GM18502 (cell line): ENCODE measurements around the gene GPR183.

Source experiments
- ATAC-seq: cut with Tn5 transposase; IDR thresholded peaks from one replicate; pipeline ENCODE4 v1.9.1; 2021; ENCODE audit warnings: mild to moderate bottlenecking; ENCODE audit not compliant: unreplicated experiment, poor library complexity

GPR183 gene

DNA sequence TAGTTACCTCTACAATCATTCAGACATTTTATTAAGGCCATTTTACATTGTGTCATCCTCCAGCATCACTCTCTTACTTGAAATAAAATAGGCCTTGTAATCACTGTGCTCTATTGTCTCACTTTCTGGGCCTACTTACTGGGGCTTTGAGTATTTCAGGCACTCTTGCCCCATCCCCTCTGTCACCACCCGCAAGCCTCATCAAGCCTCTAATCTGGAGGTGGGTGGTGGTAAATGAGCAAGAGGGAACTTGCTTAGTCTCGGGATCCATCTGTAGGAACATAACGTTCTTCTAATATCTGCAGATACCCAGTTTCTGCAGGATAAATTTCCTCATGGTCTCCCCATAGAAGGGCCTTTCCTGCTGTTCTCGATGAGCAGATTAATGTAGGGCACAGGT lies 29.6 kb downstream of the GPR183 start:
- no peak for ATAC-seq

DNA sequence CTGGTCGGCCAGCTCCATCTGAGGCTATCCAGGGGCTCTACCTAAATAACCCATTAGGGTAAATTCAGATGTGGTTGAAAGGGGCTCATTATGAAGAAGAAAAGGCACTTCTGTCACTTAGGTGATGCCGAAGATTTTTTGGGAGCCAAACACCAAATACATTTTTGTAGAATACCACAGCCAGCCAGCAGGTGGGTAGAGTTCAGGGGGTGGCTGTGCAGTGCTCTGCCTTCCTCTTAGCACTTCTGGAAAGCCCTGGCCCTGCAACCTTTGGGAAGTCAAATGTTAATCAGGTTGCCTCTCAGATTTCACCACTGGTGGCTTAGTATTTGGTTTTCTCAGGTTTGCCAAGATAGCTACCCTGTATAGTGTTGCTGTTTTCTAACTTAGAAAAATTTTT lies 30.5 kb downstream of the GPR183 start:
- ATAC-seq, result no peak

DNA sequence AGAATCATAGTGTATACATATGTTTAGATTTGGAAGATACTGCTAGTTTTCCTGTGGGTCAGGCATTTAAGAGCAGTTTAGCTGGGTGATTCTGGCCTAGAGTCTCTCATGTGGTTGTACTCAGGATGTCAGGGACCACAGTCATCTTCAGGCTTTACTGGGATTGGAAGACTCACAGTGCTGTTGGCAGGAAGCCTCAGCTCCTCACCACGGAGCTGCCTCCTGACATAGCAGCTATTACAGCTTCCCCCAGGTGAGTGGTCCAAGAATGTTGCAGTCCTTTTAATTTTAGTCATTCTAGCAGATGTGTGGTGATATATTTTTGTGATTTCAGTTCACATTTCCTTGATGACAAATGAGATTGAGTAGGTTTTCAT lies 32.1 kb downstream of the GPR183 start:
- peak; percentile 54 for ATAC-seq

DNA sequence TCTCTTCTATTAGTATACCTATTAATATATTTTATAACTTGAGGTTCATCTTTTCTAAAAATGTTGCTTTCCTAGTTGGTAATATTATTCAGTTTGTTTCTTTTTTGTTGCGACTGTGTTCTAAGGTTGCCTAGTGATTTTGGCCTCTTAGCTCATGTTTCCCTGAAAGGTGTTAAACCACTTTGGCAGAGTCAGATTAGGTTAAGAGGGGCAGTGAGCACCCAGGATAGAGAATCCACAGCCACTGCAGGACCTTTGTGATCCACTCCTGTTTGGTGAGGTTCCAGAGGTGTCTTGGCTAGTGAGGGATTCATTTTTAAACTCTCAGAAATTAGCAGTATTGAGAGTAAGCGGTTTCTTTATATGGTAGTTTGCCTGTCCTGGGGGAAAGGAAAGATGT lies 34.1 kb downstream of the GPR183 start:
- ATAC-seq, result no peak

DNA sequence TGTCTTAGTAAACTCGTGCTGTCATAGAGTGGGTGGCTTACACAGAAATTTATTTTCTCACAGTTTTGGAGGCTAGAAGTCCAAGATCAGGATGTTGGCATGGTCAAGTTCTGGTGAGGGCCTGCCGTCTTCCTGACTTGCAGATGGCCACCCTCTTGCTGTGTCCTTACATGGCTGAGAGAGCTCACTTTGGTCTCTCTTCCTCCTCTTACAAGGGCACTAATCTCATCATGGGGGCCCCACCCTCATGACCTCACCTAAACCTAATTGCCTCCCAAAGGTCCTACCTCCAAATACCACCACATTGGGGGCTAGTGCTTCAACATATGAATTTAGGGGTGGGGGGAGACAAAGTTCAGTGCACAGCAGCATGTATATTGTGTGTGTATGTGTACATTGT lies 34.7 kb downstream of the GPR183 start:
- no peak for ATAC-seq

DNA sequence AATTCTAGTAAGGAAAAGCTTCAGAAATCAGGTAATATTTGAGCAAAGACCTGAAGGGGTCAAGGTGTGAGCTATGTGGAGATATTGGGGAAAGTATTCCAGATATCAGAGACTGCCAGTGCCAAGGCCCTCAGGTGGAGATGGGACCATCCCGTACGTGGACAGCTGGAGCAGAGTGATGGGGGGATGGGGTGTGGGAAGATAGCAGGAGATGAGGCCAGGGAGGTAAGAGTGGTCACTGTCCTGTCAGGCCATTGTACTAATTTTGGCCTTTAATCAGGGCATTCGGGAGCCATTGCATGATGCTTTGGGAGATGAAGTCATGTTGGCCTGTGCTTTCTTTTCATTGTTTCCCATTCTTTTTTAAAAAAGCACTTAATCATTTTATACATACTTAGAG lies 36.0 kb downstream of the GPR183 start:
- no peak for ATAC-seq

DNA sequence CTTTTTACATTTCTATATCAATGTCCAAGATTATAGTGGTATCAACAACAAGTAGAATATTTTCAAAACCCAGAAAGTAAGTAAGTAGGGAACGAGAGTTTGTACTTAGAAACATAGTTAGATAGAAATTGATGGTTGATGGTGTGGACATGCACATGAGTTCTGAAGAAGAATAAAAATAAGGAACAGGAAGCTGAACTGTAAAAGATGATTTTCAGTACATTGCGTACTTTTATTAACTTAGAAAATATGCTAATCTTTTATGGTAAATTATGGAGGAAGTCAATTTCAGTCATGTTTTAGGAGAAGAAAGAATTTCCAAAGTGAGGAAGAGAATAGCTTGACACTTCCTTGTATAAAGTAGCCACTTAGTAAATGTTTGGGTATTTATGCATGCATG lies 36.7 kb downstream of the GPR183 start:
- ATAC-seq, result no peak

DNA sequence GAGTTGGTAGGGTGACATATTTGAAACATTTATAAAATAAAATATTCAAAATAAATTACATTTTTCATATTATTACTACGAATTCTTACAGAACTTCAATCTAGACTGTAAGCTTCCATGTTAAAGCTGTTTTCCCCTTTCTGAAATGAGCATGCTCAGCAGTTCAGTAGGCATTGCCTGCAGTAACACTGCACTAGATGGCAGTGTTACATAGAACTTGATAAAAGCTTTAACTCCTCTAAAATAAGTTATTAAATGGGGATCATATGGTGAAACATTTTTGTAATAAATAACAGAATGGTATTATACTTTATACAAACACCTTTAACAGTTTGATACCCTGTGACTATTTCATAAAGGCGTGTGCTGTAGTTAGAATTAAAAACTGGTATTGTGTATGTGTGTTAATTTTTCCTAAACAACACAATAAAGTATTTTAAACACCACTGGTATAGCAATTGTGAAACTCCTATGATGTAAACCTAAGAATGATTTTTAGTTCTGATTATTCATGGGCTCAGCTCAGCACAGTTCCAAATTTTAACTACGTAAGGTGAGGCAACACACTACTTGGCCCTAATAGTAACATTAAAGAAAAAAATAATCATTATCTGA lies 37.5 kb downstream of the GPR183 start:
- ATAC-seq, result peak; percentile 84

DNA sequence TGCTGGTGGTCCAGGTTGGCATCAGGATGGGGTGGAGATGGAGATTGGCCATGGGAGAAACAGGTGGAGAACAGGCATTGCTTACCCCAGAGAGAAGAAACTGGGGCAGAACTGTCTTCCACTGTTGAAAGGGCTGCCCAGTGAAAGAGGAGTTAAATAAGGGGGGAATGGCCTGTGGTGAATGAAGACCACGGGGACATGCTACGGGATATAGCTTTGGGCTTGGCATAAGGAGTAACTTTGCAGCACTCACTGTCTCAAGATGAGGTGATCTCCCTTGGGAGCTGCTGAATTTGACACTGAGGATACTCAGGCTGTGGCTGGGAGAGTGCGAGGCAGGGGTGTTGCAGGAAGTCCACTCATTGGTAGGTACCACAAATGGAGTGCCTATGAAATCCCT lies 38.4 kb downstream of the GPR183 start:
- ATAC-seq, result no peak

DNA sequence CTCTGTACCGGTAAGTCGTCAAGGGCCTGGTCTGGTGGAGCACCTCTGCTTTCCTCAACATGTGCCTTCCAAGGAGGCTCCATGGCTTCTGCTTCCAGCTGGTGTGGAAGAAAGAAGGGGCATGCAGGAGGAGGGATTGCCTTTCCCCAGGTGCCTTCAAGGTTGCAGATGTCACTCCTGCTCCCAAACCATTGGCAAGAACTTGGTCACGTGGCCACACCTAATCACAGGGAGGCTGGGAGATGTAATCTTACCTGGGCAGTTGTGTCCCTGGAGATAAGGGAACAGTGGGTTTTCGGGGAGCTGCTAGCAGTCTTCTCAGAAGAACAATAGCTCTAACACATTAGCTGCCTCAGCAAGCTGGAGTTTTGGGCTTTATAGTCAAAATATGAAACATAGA lies 39.3 kb downstream of the GPR183 start:
- ATAC-seq, result no peak

DNA sequence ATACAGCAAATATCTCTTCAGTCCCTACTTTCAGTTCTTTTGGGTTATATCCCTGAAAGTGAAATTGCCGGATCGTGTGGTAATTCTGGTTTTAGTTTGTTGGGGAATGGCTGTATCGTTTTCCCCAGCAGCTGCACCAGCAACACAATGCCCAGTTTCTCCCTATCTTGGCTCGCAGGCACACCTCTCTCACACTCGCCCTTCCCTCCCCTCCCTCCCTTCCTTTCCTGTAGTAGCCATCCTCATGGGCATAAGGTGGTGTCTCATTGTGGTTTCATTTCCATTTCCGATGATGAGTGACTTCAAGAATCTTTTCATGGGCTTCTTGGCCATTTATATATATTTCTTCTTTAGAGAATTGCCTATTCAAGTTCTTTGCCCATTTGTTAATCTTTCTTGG lies 40.4 kb downstream of the GPR183 start:
- no peak for ATAC-seq

DNA sequence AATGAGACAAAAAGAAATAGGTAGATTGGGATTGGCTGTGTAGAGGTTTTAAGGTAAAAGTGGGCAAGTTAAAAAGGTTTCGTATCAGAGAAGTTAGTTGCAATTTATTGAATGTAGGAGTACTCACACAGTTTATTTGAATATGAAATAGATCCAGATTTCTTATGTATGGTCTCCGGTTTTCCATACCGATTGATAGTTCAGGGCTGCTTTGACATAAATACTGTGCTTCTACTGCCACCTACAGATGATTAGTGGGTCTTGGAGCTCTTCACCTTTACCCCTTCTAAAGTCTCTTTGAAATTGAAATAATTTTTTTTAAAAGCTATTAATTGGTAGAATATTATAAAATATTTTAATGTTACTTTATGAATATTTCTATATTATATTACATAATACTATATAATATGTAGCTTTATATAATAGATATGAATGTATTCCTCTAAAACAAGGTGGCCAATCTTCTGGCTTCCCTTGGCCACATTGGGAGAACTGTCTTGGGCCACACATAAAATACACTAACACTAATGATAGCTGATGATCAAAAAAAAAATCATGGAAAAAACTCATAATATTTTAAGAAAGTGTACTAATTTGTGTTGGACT lies 41.3 kb downstream of the GPR183 start:
- ATAC-seq, result no peak

DNA sequence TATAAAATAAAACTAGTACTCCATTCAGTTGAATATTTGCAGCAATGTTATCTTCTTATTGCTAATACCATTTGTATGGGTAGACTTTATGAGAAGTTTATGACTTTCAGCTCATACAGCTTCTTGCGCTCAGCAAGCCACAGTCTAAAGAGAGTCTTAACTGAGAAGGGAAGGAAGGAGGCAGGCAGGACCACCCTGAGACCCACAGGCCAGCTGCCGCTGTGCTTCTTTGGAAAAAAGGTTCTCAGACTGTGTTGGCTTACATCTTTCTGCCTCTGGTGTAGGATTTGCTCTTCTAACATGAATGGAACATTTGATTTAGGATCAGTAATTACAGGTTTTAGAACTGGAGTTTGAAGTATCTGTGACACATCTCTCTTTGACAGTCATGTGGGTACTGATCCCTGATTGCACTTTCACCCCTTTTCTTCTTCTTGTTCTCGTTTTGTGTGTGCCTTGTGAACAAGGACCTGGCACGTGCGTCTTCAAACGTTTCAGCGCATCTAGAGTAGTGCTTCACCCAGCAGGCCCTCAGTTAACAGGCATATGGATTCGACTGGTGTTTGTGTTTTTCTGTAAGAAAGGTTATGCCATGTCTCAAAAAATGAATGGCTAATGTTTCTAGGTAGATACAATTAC lies 41.9 kb downstream of the GPR183 start:
- ATAC-seq, result no peak

DNA sequence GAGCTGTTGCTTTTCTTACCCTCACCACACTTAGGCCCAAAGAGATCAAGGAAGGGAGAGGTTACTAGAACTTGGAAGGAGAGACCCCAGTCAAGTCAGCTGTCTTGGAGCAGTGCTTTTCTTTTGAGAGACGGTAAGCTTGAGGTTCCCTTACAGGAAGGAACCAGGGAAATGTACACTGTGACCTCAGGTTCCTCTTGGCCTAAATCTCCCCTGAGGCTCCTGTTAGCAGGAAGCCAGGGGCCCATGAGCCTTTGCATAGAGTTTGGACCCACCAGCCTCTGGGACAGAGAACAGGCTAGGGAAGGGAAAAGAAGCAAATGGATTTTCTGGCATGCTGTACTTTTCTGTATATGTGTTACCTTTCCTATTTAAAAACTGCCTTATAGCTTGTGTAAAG lies 43.1 kb downstream of the GPR183 start:
- no peak for ATAC-seq

DNA sequence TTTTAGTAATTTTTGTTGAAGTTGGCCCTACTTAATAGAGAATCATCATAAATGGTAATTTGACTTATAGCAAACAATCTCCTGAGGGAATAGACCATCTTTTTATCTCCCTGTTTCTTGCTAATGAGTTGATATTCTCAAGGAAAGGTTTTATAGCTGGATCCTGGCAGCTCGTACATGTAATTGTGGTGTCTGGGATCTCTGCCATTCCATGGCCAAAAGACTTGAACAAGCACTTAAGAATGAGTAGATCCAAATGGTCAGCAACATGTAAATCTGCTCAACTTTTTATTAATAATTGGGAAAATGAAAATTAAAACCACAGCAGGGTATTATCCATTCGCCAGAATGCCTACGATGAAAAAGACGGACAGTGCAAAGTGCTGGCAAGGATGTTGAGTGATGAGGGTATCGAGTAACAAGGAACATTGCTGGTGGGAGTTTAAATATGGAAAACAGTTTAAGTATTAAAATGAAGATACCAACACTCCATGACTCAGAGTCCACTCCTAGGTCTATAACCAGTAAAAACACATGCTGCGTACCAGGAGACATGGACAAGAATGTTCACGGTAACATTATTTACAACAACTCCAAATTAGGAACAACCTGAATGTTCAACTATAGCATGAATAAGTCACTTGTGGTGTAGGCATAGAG lies 43.9 kb downstream of the GPR183 start:
- ATAC-seq, result no peak

DNA sequence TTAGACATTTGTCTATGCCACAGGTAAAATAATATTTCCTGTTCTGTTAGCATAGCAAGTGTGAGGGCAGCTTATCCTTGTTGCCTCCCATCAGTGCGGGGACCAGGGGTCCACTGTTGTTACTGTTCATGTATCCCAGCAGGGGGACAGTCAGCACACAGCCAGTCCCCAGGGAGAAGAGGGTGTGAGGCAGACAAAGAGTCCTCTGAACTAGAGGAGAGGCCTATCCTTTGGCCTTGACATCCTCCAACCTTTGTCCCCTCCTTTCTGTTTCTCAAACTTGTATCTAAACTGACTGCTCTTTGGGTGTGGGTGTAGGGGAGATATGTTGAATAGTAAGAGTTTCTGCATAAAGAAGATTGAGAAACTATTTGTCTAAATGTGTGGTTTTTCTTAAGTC lies 46.1 kb downstream of the GPR183 start:
- ATAC-seq, result no peak

DNA sequence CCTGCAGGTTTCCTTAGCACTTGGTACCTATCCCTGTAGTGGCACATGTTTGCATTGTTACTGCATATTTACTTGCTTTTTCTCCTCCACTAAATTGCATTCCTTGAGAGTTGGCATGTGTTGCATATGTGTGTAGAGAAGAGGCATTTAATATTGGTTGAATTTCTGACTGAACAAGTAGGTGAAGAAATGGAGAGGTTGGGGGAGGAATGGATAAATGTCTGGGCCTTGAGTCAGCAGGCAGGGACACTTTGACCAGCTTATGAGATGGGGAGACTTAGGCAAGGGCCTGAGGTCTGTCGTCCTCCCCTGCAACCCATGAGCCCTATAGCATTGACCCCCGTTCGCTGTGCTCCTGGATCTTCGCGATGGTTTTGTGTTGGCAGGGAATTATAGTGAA lies 47.0 kb downstream of the GPR183 start:
- no peak for ATAC-seq

DNA sequence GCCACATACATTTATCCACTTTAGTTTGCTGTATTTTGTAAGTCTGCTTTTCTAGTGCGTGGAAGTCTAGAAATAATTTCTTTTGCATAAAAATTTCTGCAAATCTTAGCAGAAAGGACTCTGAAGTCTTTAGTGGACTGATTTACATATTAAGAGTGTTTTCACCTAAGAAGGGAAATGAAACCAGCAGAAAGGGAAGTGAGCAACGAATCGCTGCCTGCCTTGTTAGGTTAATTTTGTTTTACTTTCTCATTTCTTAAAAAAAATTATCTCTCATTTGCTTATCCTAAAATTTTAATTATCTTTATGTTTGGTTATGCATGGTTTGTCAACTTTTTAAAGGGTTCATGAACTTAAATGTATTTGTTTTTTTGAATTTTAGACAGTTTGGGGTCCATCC lies 48.3 kb downstream of the GPR183 start:
- ATAC-seq, result peak; percentile 69

DNA sequence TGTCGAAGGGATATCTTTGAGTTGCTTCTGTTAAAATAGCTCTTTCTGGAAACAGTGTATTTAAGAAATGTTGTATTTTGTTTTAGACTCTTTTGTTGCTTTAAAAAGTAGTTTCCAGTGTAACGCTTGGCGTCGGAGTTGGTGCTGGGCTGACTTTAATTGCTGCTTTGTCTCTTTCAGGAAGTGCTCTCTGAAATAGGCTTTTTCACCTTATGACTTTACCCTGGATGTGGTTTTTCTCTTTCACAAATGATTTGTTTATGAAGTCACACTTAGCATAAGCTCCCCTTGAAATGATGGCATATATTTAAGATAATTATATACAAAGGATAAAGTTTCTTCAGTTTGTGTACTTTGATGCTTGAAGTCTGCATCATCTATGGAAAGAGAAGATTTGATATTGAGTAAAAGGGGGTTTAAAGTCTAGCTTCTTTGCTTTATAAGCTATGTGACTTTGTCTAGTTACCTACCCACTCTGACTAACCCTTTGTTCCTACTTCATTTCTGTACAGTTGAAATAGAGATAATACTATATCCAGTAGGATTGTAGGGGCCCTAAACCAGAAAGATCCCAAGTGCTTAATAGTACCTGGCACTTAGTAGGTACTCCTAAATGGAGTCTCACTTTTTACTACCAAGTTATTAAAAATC lies 48.9 kb downstream of the GPR183 start, which contains the start of gene GPR18:
GPR18 (minus strand) TSS at position 170 of the 651 bp plus-strand sequence. CDS start 2,507 bp downstream, outside the sequence.
- peak; percentile 89 for ATAC-seq

DNA sequence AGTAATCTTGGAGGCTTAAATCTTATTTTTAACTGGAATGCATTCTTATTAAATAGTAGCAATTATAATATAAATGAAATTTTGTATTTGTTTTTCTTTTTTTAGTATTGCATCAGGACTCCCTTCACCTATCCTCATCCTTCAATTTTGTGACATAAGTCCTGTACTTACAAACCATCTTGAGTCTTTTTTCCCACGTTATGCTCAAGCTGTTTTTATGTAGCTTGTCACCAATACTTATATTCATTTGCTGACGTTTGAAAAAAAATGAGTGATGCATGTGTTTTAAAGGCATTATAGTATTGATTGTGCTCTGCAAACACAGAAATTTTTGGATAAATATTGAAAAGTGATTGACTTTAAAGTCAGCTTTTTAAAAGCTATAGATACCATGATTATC lies 49.9 kb downstream of the GPR183 start:
- no peak for ATAC-seq

DNA sequence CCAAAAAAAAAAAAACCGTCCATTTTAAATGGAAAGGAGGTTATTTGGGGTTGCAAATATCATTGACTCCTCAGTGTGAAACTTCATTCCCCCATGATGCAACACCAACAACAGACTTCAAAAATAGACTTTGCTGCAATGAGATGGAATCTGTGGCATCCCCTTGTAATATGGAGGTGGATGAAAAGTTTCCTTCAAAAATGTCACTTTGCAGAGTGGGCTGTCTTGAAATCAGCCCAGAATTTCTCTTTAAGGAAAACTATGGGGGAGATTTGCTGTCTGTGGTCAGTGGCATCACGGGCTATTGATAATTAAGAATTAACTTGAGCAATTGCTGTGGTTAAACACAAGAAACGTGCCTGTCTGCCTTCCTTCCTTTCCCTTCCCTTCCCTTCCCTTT lies 50.5 kb downstream of the GPR183 start:
- no peak for ATAC-seq
